ENCODE measurements around the gene IGF2BP3.

The IGF2BP3 gene

DNA sequence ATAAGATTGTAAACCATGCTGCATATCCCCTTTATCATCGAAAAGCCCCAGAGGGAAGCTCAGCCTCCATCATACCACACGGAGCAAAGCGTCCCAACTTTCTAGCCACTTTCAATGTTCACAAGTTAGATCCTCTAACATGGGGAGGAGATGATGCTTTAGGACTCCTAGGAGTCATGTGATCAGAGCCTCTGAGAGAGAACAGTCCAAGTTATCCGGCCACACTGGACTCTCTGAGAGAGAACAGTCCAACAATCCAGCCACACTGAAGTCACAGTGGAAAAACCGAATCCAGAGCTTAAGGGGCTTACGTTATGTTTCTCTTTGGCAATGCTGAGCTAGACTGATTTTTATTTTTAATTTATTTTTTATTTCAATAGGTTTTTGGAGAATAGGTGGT is 98.6 kb downstream of the IGF2BP3 start:
- no peak for DNase-seq

DNA sequence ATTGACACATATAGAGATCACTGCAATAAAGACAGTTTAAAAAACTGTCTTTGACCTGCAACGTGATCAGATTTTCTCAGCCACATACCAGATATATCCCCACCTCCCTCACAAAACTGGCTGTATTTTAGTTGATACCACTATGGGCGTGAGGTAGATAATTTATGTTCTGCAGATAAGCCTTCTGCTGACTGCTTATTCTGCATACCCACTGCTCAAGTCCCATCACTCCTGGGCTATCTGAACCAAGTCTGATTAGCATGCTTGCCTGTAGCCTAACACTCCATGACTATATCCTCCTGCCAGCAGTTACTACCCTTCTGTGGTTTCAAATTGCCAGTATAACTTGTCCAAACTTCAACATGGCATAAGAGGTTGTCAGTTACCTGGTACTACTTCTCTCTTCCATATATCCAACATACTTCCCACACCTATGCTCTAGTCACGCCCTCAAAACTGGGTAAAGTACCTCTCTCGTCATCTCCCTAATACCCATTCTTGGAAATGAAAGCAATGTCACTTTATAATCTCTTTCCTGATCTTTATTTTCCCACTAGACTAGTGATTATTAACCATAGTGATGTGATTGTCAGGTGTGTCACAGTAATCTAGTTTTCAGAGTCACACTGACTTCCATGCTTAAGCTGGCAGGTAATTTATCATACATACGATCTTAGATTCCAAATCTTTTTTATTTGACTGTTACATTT is 100.4 kb downstream of the IGF2BP3 start:
- no peak for DNase-seq

DNA sequence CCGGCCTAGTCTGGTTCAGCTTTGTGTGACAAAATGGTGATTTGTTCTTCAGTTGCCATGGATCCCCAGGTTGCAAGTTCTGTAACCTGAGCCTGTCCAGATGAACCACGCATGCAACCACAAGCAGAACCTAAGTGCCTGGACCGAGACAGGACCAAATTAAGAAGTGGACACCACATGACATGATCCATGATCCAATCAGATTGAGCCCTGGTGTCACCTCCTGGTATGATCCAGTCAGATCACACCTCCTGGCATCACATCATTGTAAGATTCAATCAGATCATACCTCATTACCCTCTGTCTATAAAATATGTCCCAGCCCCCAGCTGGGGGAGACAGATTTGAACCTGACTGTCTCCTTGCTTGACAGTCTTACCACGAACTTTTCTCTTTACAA is 101.2 kb downstream of the IGF2BP3 start:
- no peak for DNase-seq

DNA sequence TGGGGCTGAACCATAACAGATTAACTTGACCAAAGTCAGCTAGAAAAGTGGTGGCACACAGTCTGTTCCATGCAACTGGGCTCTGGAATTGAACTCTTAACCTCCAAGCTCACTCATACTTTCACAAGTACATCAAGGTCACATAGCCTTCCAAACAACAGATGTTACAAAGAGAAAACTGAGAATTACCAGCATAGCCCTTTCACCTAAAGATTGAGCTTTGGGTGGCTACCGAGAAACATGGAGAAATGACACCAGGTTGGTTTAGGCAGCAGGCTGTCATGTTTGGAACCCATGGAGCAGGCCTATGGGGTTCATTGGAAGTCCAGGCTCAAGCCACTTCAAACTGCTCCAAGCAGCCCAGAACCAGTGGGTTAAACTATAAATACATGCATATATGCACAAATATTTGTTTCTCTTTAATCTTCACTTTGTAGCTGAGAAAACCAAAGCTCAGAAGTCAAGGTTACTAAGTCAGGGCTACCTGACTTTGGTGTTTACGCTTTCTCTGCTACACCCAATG is 112.1 kb downstream of the IGF2BP3 start:
- DNase-seq, result no peak

DNA sequence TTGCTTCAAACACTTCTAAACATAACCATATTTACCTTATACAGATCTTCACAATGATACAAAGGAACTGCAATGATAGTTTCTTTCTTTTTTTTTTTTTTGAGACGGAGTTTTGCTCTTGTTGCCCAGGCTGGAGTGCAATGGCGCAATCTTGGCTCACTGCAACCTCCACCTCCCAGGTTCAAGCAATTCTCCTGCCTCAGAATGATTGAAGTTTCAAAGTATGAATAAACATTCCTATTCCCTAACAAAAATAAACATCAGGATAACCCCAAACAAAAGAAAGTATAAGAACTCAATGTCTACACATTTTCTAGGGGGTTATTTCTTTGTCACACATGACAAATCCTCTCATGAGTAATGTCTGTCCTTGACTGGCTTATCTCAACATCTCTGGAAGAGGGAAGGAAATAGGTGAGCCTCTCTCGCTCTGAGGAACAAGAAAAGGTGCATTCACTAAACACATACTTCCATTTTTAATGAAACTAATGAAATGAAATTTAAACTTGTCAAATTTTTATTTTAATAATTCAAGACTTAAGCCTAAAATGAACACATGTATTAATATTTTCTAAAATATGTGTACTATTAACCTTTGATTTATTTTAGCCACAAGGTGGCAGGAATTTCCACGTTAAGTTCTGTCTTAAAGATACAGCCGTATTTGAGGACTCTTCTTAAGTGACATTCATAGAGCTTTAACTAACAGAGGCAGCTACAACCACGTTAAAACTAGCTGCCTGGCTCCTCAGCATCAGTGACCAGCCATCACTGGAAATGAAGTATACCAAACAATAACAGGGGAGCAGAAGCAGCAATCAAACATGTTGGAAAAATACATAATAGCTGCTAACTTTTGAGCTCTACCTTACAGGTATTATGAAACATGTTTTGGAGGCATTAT is 112.8 kb downstream of the IGF2BP3 start:
- DNase-seq, result peak; percentile 27

DNA sequence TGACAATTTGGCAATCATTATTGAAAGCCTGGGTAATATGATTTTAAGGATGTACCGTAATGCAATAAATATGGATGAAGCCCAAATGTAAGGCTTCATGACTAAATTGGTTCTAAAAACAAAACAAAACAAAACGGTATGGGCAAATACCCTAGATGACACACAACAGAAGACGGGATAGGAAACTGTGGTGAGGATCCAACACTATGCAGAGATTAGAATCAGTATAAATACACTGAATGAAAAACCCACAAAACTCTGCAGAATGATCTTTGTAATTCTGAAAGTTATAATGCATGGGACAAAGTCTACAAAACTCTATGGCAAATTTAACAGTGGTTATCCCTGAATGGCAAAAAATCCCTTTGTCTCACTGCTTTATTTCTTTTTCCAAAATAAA is 113.6 kb downstream of the IGF2BP3 start:
- peak; percentile 6 for DNase-seq

DNA sequence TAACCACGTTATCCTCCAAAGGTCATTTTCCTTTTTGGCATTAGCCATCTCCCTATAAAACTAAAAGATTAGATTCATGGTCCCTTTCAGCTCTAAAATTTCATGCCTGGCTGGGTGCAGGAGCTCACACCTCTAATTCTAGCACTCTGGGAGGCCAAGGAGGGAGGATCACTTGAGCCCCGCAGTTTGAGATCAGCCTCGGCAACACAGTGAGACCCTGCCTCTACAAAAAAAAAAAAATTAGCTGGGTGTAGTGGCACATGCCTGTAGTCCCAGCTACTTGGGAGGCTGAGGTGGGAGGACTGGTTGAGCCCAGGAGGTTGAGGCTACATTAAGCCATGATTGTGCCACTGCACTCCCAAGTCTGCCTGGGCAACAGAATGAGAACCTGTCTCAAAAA is 114.1 kb downstream of the IGF2BP3 start:
- no peak for DNase-seq

DNA sequence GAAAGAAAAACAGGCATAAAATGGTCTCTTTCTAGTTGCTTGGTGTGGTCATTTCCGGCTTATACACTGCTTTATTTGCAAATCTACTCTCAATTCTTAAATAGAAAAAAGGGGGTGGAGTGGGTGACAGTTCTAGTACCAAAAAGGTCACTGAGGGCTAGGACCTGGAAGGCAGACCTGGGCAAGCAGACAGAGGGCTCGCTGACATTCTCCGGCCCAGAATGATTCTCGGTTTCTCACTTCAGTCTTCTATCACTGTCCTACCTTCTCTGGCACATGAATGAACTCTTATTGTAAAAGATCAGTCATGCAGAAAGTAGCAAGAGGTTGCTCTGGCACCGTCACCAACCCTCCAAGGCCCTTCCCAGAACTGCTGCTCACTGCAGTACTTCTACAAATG is 117.1 kb downstream of the IGF2BP3 start:
- no peak for DNase-seq

DNA sequence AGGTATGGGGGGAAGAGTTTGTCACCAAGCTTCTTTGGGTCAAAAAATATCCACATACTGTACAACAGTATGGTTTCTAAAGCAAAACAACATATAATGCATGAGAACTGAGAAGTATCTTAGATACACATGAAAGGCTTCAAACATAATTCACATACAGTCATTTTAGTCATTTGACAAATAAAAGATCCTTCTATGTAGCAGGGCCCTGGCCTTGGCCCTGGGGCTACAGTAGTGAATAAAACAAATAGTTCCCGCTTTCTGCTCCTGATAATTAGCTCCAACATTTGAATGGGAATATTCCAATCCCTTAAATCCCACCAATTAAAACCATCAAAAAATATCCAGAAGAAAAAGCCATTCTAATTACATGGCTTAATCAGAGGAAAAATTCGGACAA is 119.8 kb downstream of the IGF2BP3 start:
- no peak for DNase-seq

DNA sequence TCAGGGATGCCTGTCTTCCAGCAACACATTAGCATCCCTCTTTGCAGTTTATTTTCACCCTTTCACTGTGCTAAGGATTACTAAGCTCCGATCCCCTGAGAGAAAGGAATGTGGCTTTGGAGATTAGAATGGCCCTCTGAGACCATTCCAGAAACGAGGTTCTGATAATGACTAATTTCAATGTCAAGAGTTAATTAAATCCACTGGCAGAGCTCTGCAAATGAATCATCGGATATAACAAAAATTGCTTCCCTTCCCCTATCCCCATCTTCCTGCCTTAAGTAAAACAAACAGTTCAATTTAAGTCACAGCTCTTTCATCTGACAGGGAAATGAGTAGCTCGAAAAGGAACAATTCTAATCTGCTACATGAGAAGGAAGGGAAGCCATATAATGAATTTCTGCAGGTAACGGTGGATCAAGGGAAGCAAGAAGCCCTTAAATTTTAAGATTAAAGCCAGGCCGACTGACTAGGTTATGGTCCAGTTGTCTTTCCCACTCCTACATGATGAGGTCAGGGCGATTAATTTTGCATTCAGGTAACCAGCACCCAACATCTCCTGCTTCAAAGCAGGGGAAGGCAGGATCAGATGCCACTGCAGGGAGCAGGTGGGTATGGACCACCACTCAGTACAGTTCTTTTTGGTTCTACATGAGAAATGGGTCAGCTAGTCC is 120.7 kb downstream of the IGF2BP3 start:
- no peak for DNase-seq

DNA sequence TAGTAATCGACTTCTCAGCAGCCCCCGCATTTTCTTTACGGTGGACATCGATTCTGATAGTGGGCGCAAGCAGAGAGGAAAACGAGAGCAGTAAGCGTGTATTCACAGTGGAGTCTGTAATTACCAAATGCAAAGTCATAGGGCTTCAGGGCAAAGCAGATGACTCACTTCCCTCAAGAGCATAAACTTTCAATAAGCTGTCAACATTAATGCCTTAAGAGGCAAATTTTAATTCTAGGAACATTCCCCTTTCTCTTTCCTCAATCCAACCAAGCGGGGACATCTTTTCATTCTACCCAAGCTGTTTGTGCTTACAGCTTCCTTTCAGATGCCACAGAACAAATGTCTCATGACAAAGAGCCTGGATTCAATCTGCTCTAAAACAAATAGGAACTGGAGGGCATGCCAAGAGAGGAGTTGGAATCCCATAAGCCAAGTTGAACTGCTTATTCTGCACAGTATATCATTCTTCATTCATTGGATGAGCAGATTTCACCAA is 122.6 kb downstream of the IGF2BP3 start:
- DNase-seq, result no peak

DNA sequence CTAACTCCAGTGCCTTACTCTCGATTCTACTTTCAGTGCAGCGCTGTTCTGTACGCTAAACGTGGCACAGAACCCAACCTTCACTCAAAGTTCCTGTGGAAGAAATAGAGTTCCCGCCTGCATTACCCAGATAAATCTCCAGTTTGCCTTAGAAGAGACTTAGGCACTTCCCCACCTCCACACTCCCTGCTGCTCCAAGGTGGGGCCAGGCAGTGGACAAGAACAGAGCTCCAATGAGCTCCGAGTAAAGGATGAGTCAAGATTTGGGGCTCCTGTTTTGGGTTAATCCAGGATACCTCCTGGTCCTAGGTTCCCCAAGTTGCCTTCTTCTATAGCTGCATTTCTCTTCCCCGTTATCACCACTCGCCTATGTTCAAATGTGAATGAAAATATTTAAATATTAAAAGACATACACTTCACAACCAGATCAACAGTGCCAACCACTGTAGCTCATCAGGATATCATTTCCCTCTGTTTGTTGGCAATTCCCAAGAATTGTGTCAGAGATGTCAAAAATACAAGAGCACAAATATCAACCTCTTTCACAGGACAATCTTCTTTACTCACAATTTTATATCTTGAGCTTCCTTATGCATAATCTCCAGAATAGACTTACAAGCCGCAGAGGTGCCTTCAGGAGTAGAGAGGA is 123.1 kb downstream of the IGF2BP3 start:
- no peak for DNase-seq

DNA sequence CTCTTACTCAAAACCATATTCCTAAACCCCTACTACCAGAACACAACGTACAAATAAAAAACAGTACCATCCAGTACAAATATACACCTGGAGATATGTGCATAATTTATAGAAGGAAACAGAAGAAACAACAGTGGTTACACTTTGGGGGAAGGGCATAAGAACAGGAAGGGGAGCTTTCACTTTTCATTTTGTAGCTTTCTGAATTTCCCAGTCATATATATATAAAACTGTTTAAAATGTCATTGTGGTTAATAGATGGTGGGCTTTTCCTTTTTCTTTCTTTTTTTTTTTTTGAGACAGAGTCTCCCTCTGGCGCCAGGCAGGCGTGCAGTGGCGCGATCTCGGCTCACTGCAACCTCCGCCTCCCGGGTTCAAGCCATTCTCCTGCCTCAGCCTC is 124.0 kb downstream of the IGF2BP3 start:
- peak; percentile 34 for DNase-seq

DNA sequence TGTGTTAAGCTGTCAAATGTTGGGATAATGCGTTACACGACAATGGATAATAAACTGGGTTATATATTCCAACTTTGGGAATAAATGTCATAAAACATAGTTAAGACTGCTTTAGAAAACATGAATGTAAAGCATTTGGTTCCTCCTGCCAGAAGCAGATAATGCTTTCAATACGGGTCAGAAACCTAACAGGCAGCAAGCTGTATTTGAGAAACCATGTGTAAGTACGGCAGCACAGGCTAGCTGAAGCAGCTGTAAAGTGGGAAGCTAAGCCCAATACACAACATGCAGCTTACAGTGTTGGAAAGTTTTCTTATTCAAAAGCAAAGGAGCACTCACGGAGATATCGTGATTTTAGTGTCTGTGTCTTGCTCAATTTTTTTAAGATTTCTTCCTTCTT is 124.7 kb downstream of the IGF2BP3 start:
- DNase-seq, result no peak

DNA sequence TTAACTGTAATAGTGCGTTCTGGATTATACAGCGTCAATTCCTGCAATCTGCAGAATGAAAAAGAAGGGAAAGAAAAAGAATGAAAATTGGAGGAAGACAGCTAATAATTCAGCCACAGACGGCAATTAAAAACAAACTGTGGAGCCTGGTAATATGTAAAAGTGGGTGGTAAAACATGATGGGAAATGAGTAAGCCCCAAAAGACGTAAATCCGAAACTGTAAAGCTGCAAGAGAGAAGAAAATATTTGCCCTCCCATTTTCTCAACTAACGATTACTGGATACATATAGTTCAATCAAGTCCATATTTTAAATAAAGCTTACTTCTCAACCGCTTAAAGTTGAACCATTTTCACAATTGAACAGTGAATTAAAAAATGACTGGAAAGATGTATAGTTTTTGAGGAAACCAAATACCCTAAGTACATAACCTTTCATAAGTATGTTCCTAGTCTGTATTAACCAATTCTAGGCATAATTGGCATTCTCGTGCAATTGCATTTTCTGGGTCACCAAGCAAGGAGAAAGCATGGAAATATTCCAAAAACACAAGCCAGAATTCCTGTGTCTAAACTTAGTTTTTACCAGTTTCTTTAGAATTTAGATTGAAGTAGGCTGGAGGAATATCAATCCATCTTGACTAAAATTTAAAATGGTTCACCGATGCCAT is 126.3 kb downstream of the IGF2BP3 start:
- no peak for DNase-seq

DNA sequence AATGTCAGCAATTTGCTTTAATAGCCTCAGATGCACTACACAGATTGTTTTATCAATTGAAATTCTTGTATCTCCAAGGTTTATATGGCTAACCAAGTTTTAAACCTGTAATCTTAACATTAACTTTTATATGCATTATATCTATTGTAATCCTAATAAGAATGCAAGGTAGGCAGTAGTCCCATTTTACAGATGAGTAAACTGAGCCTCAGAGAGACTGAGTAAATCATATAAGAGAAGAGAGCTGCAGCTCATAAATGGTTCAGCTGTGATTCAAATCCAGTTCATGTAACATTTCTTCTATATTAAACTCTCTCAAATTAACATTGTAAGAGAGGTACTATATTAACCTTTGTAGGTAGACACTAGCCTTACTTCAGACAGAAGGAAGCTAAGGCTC is 127.2 kb downstream of the IGF2BP3 start:
- no peak for DNase-seq

DNA sequence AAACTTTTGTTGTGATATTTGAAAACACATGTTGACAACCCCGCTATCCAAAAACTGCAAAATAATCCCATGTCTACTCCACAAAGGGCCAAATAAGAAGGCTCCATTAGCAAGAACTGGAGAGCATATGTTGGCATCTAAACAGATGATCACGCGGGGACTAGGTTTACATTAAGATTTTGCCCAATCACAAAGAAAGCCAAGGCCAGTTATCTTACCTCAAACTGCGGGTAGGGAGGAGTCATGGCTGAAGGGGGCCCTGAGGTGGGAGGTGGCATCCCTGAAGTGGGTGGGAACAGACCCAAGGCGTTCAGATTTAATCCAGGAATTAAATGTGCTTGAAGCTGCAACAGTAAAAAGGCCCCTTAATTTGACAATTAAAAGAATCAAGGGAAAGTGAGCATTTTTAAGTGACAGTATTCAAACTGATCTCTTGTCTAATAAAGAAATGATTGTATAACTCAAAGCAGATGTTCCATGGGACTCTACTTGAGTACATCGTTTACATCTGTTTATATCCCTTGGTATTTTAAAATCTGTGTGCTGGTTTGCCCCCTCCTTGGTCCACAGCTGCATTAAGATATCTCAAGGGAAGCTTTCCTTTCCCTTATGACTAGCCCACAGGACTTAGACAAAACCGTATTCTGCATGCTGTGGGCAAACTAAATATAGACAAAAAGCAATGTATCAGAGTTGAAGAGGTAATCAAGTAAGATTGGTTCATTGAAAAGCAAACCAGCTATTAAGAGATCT is 128.3 kb downstream of the IGF2BP3 start:
- no peak for DNase-seq

DNA sequence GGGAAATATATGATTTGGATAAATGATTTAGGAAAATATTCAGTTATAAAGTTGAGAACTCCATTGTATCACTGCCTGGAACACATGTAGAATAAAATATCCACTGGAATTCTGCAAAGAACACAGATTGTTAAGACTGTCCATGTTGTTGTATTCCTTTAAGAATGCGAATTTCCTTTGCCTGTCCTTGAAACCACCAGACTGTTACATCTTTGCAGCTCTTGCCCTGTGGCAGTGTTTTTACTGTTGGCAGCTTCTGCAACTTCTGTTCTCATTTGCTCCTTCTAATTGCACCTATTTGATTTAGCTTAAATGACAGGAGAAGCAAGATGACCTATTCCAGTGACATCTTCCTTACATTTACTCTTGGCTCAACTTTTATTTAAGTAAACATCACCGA is 131.4 kb downstream of the IGF2BP3 start:
- DNase-seq, result no peak

DNA sequence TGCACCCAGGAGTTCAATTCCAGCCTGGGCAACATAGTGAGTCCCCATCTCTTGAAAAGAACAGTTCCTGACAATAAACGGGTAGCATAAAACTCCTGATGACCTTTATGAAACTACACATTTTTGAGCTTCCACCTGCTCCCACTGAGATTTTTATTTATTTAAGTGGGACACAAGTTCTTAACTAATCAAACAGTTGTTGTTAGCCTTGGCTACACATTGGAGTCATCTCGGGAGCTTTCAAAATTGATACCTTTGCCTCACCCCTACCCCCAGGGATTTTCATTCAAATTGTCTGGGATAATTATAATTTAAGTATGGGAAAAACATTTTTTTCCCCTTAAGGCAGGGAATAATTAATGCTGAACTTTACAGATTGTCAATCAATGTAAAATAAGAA is 131.9 kb downstream of the IGF2BP3 start:
- DNase-seq, result no peak

DNA sequence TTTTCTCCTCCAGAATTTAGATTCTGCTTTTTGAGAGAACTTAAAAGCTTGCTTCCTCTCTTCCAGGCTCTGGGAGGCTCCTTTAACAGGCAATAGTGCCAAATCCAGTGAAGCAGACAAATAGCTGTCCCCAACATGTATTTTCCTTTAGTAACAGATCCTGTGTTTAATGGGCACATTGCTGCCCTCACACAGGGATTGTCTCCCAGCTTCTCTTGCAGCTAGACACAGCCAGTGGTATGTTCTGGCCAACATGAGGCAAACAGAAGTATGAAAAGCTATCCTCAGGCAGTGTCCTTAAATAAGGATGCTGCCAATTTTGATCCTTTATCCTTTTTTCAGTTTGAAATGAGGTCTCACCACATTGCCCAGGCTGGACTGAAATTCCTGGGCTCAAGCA is 132.9 kb downstream of the IGF2BP3 start:
- DNase-seq, result no peak

DNA sequence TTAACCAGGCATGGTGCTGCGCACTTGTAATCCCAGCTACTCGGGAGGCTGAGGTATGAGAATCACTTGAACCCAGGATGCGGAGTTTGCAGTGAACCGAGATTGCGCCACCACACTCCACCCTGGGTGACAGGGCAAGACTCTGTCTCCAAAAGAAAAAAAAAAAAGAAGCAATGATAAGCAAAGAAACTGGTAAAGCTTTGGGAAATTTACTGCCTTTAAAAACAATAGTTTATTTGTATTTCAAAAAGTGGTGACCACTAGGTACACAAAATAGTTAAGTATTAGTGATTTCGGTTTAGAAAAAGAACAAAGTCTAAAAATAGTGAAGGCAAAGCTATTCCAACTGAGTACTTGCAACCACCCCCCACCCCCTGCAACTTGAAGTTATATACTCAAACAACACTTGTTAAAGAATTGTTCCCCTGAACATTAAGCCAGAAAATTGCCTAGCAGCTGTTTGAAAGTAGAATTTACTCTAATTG is 133.4 kb downstream of the IGF2BP3 start:
- DNase-seq, result no peak

All from CD4-positive, alpha-beta T cell treated with Interleukin-10 for 1 hour (primary cell).